HepG2 (cell line): ENCODE measurements around the gene TSPAN18. TPM values are rescaled to one million over a fixed set of nuclear protein-coding genes. Genes with fewer than 3 reads are reported as not detected.

Experiments used
- ATAC-seq: fragments of 200-7000 bp; cut with Tn5 transposase; 3 replicates; pipeline ENCODE4 v1.9.1; 2020; ENCODE audit warnings: mild to moderate bottlenecking, moderate library complexity
- BruUV-seq: library from RNA; stranded (reverse); fragments of 400-500 nt; replicated peaks from 2 replicates; lab custom pipeline; 2021; lab: Mats Ljungman, UMichigan
- CTCF ChIA-PET: fragments of 300-600 bp; formaldehyde crosslinking; extraction: SDS; loops from one replicate; lab custom pipeline; 2021; ENCODE audit warnings: low total read pairs, inconsistent platforms, low intra/inter-chr PET ratio; lab: Yijun Ruan, JAX
- POLR2A ChIA-PET: fragments of 350-600 bp; sonication (Branson Sonifier 250); formaldehyde crosslinking; loops from one replicate; lab custom pipeline; 2020; ENCODE audit warnings: antibody characterized with exemption, inconsistent platforms; lab: Yijun Ruan, JAX
- DNase-seq: peaks from one replicate; pipeline ENCODE4 v3.0.0-alpha.2; 2015; ENCODE audit warnings: low spot score
- FAIRE-seq: peaks from 3 replicates; lab custom pipeline; 2011; peaks lifted over from hg19 to GRCh38; lab: Jason Lieb, UNC
- H2AFZ ChIP-seq: one replicate; pipeline ENCODE4 v1.6.1; 2011; ENCODE audit warnings: low read length, inconsistent platforms
- H3K27ac ChIP-seq: fragments of 300-600 bp; 3 replicates; pipeline ENCODE4 v1.8.0; 2011; ENCODE audit warnings: mixed run types, mild to moderate bottlenecking, mixed read lengths, low read length, inconsistent platforms; ENCODE audit not compliant: insufficient read depth; ENCODE audit errors: extremely low read length
- H3K27me3 ChIP-seq, 2 experiments: fragments of 200-600 bp in 1 of 2; 2 replicates in 1 of 2; 3 replicates in 1 of 2; pipeline versions ENCODE4 v1.6.0 to v1.8.0; 2011; ENCODE audit warnings: low read length in 2 of 2, mild to moderate bottlenecking in 2 of 2, moderate library complexity in 2 of 2, inconsistent platforms in 1 of 2; ENCODE audit not compliant: insufficient read depth in 2 of 2, control insufficient read depth in 1 of 2
- H3K36me3 ChIP-seq, 2 experiments: fragments of 200-600 bp in 1 of 2; replicated peaks in 1 of 2; 2 replicates in 1 of 2; 3 replicates in 1 of 2; pipeline versions ENCODE4 v1.5.1 to v1.8.0; 2011; ENCODE audit warnings: low read length in 2 of 2, inconsistent platforms in 1 of 2; ENCODE audit not compliant: insufficient read depth in 2 of 2, control insufficient read depth in 1 of 2
- H3K4me1 ChIP-seq: 2 replicates; pipeline ENCODE4 v1.5.1; 2012; ENCODE audit warnings: low read length, inconsistent platforms; ENCODE audit not compliant: insufficient read depth
- H3K4me2 ChIP-seq: 2 replicates; pipeline ENCODE4 v1.6.0; 2011; ENCODE audit warnings: low read depth, low read length, inconsistent platforms
- H3K4me3 ChIP-seq, 3 experiments: fragments of 200-600 bp in 1 of 3; sonication (generic), shearing (Covaris generic) in 1 of 3; replicated peaks in 1 of 3; 2 replicates each; pipeline ENCODE4 v1.5.1; 2011 to 2016; ENCODE audit warnings: low read length in 3 of 3, inconsistent platforms in 2 of 3, low read depth in 2 of 3, mild to moderate bottlenecking in 2 of 3, control low read depth in 1 of 3, mixed read lengths in 1 of 3; ENCODE audit not compliant: insufficient read depth in 1 of 3
- H3K79me2 ChIP-seq: one replicate; pipeline ENCODE4 v1.6.1; 2011; ENCODE audit warnings: low read length, inconsistent platforms; ENCODE audit not compliant: insufficient read depth
- H3K9ac ChIP-seq: 2 replicates; pipeline ENCODE4 v1.6.0; 2011; ENCODE audit warnings: mild to moderate bottlenecking, low read depth, low read length, inconsistent platforms; ENCODE audit not compliant: insufficient read depth
- H3K9me3 ChIP-seq: 2 replicates; pipeline ENCODE4 v1.5.1; 2012; ENCODE audit warnings: mild to moderate bottlenecking, low read length
- H4K20me1 ChIP-seq: 2 replicates; pipeline ENCODE4 v1.6.0; 2011; ENCODE audit warnings: inconsistent platforms, mild to moderate bottlenecking, low read length, moderate library complexity; ENCODE audit not compliant: insufficient read depth
- CHD4 ChIP-seq: fragments of 200-600 bp; sonication (generic); IDR thresholded peaks from 2 replicates; pipeline ENCODE4 v1.7.0; 2017; ENCODE audit warnings: mild to moderate bottlenecking, low read length, borderline replicate concordance
- IRF2 ChIP-seq: IDR thresholded peaks from 2 replicates; pipeline ENCODE4 v1.6.1; 2018; ENCODE audit warnings: missing genetic modification reagents, missing compliant biosample characterization
- SAFB2 ChIP-seq: sonication (generic); formaldehyde crosslinking; IDR thresholded peaks from 2 replicates; pipeline ENCODE4 v1.5.1; 2020; ENCODE audit warnings: missing genetic modification reagents, low read depth, mild to moderate bottlenecking, borderline replicate concordance
- XBP1 ChIP-seq: sonication (generic); formaldehyde crosslinking; IDR thresholded peaks from 2 replicates; pipeline ENCODE4 v1.5.0; 2020; ENCODE audit warnings: missing genetic modification reagents
- ZNF768 ChIP-seq: sonication (generic); formaldehyde crosslinking; IDR thresholded peaks from 2 replicates; pipeline ENCODE4 v1.4.0; 2020; ENCODE audit warnings: missing genetic modification reagents
- ZSCAN22 ChIP-seq: sonication (generic); formaldehyde crosslinking; IDR thresholded peaks from 2 replicates; pipeline ENCODE4 v1.4.0; 2020; ENCODE audit warnings: mild to moderate bottlenecking, missing genetic modification reagents
- WGBS: methylation state at CpG from one replicate; pipeline ENCODE4 v1.1.6; 2017; ENCODE audit warnings: low lambda C conversion rate; 5-methylcytosine and 5-hydroxymethylcytosine counted together
- in situ Hi-C: cut with HindIII; loops from 2 replicates; pipeline ENCODE4 v1.10.0; 2017; ENCODE audit warnings: low pct_unique_long_range_greater_than_20kb; ENCODE audit not compliant: extremely low pct_ligation_motif_present
- intact Hi-C: fragments of 100-400 bp; cut with micrococcal nuclease; formaldehyde crosslinking; loops from one replicate; pipeline ENCODE4 v1.10.0; 2022; ENCODE audit not compliant: unreplicated experiment
- polyA plus RNA-seq, 8 experiments: library from polyadenylated mRNA; depleted of rRNA in 3 of 8; stranded (reverse) in 7 of 8; unstranded in 1 of 8; fragments of >200 nt; fragmentation: Illumina TruSeq in 4 of 8; extraction: Trizol in 4 of 8; gene quantifications; 2 replicates each; pipeline versions ENCODE4 v1.2.1 to v1.2.3, GENCODE V29; 2011 to 2016; ENCODE audit warnings: low read depth in 4 of 8, missing spikeins in 1 of 8, mixed read lengths in 1 of 8; ENCODE audit not compliant: insufficient read depth in 1 of 8
- total RNA-seq, 5 experiments: library from RNA; depleted of rRNA; stranded (reverse); fragments of >200 nt; fragmentation: Illumina TruSeq; extraction: Trizol; gene quantifications; 2 replicates each; pipeline ENCODE4 v1.2.3, GENCODE V29; 2016; ENCODE audit warnings: low read depth in 1 of 5
- TF ChIP-seq, protein P1 (sequence below): sonication (generic); formaldehyde crosslinking; IDR thresholded peaks from 2 replicates; pipeline ENCODE4 v1.4.0; 2020; ENCODE audit warnings: missing genetic modification reagents

The TSPAN18 gene
- total and polyA plus RNA-seq, 2 of the 13 experiments (the other 11 are each of a cell fraction or from before 2014, with no cell fraction given): not detected

GRCh38 chr11:44875037-44875436 lies 148.3 kb downstream of the TSPAN18 start:
- intact Hi-C loops: no loop called here
- no peaks in the 10 kb centered on the region for H4K20me1 ChIP-seq
- H3K4me1 ChIP-seq: no peaks in the 10 kb centered on the region
- H2AFZ ChIP-seq: no peak overlapping the region
- ATAC-seq (no peak), DNase-seq (no peak)
- no peak overlapping the region for H3K4me2 ChIP-seq
- H3K36me3 ChIP-seq: no peaks in the 10 kb centered on the region
- 0% methylated on average over 4 of the region's 4 CpGs for WGBS
- no peaks in the 10 kb centered on the region for H3K79me2 ChIP-seq
- TF ChIP-seq CHD4 (no peak), IRF2 (no peak), SAFB2 (no peak), ZSCAN22 (CRISPR knock-in tag) (no peak)
- TF ChIP-seq, protein P1, sequence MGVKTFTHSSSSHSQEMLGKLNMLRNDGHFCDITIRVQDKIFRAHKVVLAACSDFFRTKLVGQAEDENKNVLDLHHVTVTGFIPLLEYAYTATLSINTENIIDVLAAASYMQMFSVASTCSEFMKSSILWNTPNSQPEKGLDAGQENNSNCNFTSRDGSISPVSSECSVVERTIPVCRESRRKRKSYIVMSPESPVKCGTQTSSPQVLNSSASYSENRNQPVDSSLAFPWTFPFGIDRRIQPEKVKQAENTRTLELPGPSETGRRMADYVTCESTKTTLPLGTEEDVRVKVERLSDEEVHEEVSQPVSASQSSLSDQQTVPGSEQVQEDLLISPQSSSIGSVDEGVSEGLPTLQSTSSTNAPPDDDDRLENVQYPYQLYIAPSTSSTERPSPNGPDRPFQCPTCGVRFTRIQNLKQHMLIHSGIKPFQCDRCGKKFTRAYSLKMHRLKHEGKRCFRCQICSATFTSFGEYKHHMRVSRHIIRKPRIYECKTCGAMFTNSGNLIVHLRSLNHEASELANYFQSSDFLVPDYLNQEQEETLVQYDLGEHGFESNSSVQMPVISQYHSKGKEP (CRISPR knock-in tag): no peak
- TF ChIP-seq, all 625 proteins: peak for 0
- POLR2A ChIA-PET: no interaction called here
- in situ Hi-C loops: loop anchor here (25.0 kb wide), 1 partner anchor 563 kb away; the partner anchor contains the start of gene ALX4
- Histone ChIP-seq H3K9me3 (no peaks in the 10 kb centered on the region), H3K9ac (no peak overlapping the region), H3K27ac (no peak overlapping the region), H3K4me3 (no peak overlapping the region), H3K27me3 (peaks cover 3 to 12% of the 10 kb centered on the region in 2 experiments; a peak in 1 of 5 replicates)
- no peak for FAIRE-seq
- BruUV-seq: no TSS peak
- CTCF ChIA-PET: no interaction called here

- ATAC-seq (no peak), FAIRE-seq (no peak), DNase-seq (no peak)
- H2AFZ ChIP-seq: no peak overlapping the region
- no peak overlapping the region for H3K4me3 ChIP-seq
- peaks cover 3 to 12% of the 10 kb centered on the region in 2 experiments; a peak in 1 of 5 replicates for H3K27me3 ChIP-seq
- ChIA-PET POLR2A (no interaction called here), CTCF (no interaction called here)
- no peaks in the 10 kb centered on the region for H4K20me1 ChIP-seq
- no peak overlapping the region for H3K9ac ChIP-seq
- H3K4me2 ChIP-seq: no peak overlapping the region
- H3K9me3 ChIP-seq: no peaks in the 10 kb centered on the region
- no peak overlapping the region for H3K27ac ChIP-seq
- in situ Hi-C loops: loop anchor here (25.0 kb wide), 1 partner anchor 564 kb away; the partner anchor contains the start of gene ALX4
- H3K79me2 ChIP-seq: no peaks in the 10 kb centered on the region
- 20% methylated on average over 5 of the region's 5 CpGs for WGBS
- H3K36me3 ChIP-seq: no peaks in the 10 kb centered on the region
- BruUV-seq: no TSS peak
- no peaks in the 10 kb centered on the region for H3K4me1 ChIP-seq
- TF ChIP-seq ZNF768 (CRISPR knock-in tag): peak; percentile 61
- no peak for TF ChIP-seq XBP1 (CRISPR knock-in tag)
- TF ChIP-seq, all 625 proteins: peak for 1
- intact Hi-C loops: no loop called here
Measured at GRCh38 chr11:44876194-44876723, 149.5 kb downstream of the TSPAN18 start.
